Activated CD8-positive, alpha-beta memory T cell treated with anti-CD3 and anti-CD28 coated beads for 36 hours (primary cell): ENCODE measurements around the gene TMEM11. TPM values are rescaled to one million over a fixed set of nuclear protein-coding genes. Genes with fewer than 3 reads are reported as not detected.

ENCODE experiments used
- total RNA-seq, 2 experiments: library from RNA; stranded (reverse); gene quantifications; one replicate each; pipeline ENCODE4 v1.2.3, GENCODE V29; 2021

TMEM11 gene
- total RNA-seq, 2 experiments from 2014 or later = 28.2 to 28.6 TPM

Other genes starting within 250 kb of the TMEM11 start
- gene USP22, start 171.2 kb downstream of the TMEM11 start, total RNA-seq = 100 to 1,000 TPM; 144 TPM
- 10 to 100 TPM; 22.6 to 26.2 TPM for gene DHRS7B, start 87.2 kb downstream of the TMEM11 start, total RNA-seq
- gene NATD1, start 39.2 kb upstream of the TMEM11 start, total RNA-seq = 1 to 10 TPM; 1.8 to 1.9 TPM
- gene MAP2K3, start 70.5 kb upstream of the TMEM11 start, total RNA-seq = 100 to 1,000 TPM; 170 to 171 TPM
- not detected for gene KCNJ12, start 162.2 kb upstream of the TMEM11 start, total RNA-seq